ENCODE measurements around the gene C6orf52. TPM values are rescaled to one million over a fixed set of nuclear protein-coding genes. Genes with fewer than 3 reads are reported as not detected.
"Not testable (repeated sequence)": the region's sequence is repeated elsewhere in the genome, so short reads cannot be mapped to it uniquely, and the experiment has no call there.

Gene C6orf52
- total RNA-seq, 2 donors from 2014 or later = not detected

- no peak for DNase-seq (ENCODE audit: low spot score)
- intact Hi-C loops (cut with DNase I) = no loop called here
These were observed 25.0 kb upstream of the C6orf52 start for GRCh38 chr6:10719296-10719963.

- intact Hi-C loops (cut with DNase I) = no loop called here
- DNase-seq (ENCODE audit: low spot score) = no peak
These were observed 19.5 kb upstream of the C6orf52 start for GRCh38 chr6:10713962-10714361.

GRCh38 chr6:10696655-10697054, 2.2 kb upstream of the C6orf52 start:
- no peak for DNase-seq (ENCODE audit: low spot score)
- intact Hi-C loops (cut with DNase I) = loop anchor here in 1 of 2 donors (10.0 kb wide), 1 partner anchor 182 kb away; no protein-coding TSS in a partner anchor

GRCh38 chr6:10695086-10695657, 756 bp upstream of the C6orf52 start:
- intact Hi-C loops (cut with DNase I) = loop anchor here in 1 of 2 donors (10.0 kb wide), 1 partner anchor 180 kb away; no protein-coding TSS in a partner anchor
- DNase-seq (ENCODE audit: low spot score) = no peak

GRCh38 chr6:10692965-10693538, 1.4 kb downstream of the C6orf52 start:
- intact Hi-C loops (cut with DNase I) = loop anchor here in 1 of 2 donors (10.0 kb wide), 1 partner anchor 178 kb away; no protein-coding TSS in a partner anchor
- no peak for DNase-seq (ENCODE audit: low spot score)

GRCh38 chr6:10690651-10691445, 3.6 kb downstream of the C6orf52 start:
- intact Hi-C loops (cut with DNase I) = loop anchor here in 1 of 2 donors (10.0 kb wide), 1 partner anchor 176 kb away; no protein-coding TSS in a partner anchor
- no peak for DNase-seq (ENCODE audit: low spot score)

GRCh38 chr6:10687582-10687981, 6.8 kb downstream of the C6orf52 start:
- DNase-seq (ENCODE audit: low spot score) = no peak
- intact Hi-C loops (cut with DNase I) = no loop called here

GRCh38 chr6:10686901-10687300, 7.5 kb downstream of the C6orf52 start:
- DNase-seq (ENCODE audit: low spot score) = no peak

GRCh38 chr6:10685092-10685915, 9.1 kb downstream of the C6orf52 start:
- intact Hi-C loops (cut with DNase I) = no loop called here
- DNase-seq (ENCODE audit: low spot score) = no peak

More at GRCh38 chr6:10686901-10687300, 7.5 kb downstream of the C6orf52 start:
- intact Hi-C loops (cut with DNase I) = no loop called here

GRCh38 chr6:10684618-10685017, 9.8 kb downstream of the C6orf52 start:
- no peak for DNase-seq (ENCODE audit: low spot score)
- intact Hi-C loops (cut with DNase I) = no loop called here

GRCh38 chr6:10682355-10682988, 11.9 kb downstream of the C6orf52 start:
- intact Hi-C loops (cut with DNase I) = no loop called here
- DNase-seq (ENCODE audit: low spot score) = no peak

GRCh38 chr6:10681795-10682194, 12.6 kb downstream of the C6orf52 start:
- intact Hi-C loops (cut with DNase I) = no loop called here
- no peak for DNase-seq (ENCODE audit: low spot score)

- DNase-seq (ENCODE audit: low spot score) = no peak
- intact Hi-C loops (cut with DNase I) = no loop called here
These were observed 16.0 kb downstream of the C6orf52 start for GRCh38 chr6:10678456-10678855.

- DNase-seq (ENCODE audit: low spot score) = no peak
- intact Hi-C loops (cut with DNase I) = no loop called here
These were observed 18.0 kb downstream of the C6orf52 start for GRCh38 chr6:10676403-10676802.

GRCh38 chr6:10668126-10668917, 26.1 kb downstream of the C6orf52 start:
- intact Hi-C loops (cut with DNase I) = no loop called here

GRCh38 chr6:10665595-10665994, 28.8 kb downstream of the C6orf52 start:
- intact Hi-C loops (cut with DNase I); DNase-seq (ENCODE audit: low spot score): not testable (repeated sequence)

More at GRCh38 chr6:10668126-10668917, 26.1 kb downstream of the C6orf52 start:
- DNase-seq (ENCODE audit: low spot score) = no peak

GRCh38 chr6:10662742-10663141, 31.7 kb downstream of the C6orf52 start:
- DNase-seq (ENCODE audit: low spot score) = no peak

GRCh38 chr6:10662207-10662606, 32.2 kb downstream of the C6orf52 start:
- DNase-seq (ENCODE audit: low spot score) = no peak
- intact Hi-C loops (cut with DNase I) = no loop called here

More at GRCh38 chr6:10662742-10663141, 31.7 kb downstream of the C6orf52 start:
- intact Hi-C loops (cut with DNase I) = no loop called here

Data from posterior vena cava (tissue), 2 donors.